ENCODE measurements around the gene FCER1G.

DNA sequence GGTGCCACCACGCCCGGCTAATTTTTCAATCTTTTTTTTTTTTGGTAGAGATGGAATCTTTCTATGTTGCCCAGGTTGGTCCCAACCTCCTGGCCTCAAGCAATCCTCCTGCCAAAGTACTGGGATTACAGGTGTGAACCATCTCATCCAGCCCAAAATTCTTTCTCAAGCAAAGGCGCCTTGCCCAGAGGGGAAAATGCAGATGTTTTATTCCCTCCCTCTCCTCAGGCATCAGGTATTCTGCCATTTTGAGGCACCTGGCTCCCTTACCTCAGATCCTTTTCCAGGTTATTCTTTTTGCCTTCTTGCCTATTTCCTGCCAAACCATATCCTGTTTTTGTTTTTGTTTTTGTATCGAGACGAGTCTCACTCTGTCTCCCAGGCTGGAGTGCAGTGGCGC lies 26.7 kb upstream of the FCER1G start:
- no peak for TF ChIP-seq CTCF (IDR thresholded peaks at IDR 0.05)
- no peak for TF ChIP-seq POLR2A (IDR thresholded peaks at IDR 0.05)
- TF ChIP-seq EP300 (IDR thresholded peaks at IDR 0.05): no peak

All from sigmoid colon (tissue), 4 donors.